Neutrophil (primary cell): ENCODE results near the gene NFE2L3.
A peak's percentile ranks its signal among the peaks of the same experiment; 100 is the strongest.

Source experiments
- H3K27ac ChIP-seq: fragments of 200-600 bp; sonication (generic); 2 replicates; pipeline ENCODE4 v1.5.1; 2016; ENCODE audit warnings: mild to moderate bottlenecking, moderate library complexity
- H3K27me3 ChIP-seq: fragments of 200-600 bp; sonication (generic); 2 replicates; pipeline ENCODE4 v1.6.0; 2016; ENCODE audit warnings: mild to moderate bottlenecking
- H3K36me3 ChIP-seq: fragments of 200-600 bp; sonication (generic); 2 replicates; pipeline ENCODE4 v1.5.1; 2017
- H3K4me1 ChIP-seq, 2 experiments: fragments of 200-600 bp in 1 of 2; sonication (generic) in 1 of 2; 1 replicate in 1 of 2; 2 replicates in 1 of 2; pipeline versions ENCODE4 v1.5.1 to v1.6.1; 2013 to 2016; ENCODE audit warnings: low read depth in 1 of 2, low read length in 1 of 2, mild to moderate bottlenecking in 1 of 2, moderate library complexity in 1 of 2; ENCODE audit not compliant: control insufficient read depth in 1 of 2, insufficient read depth in 1 of 2
- H3K4me3 ChIP-seq, 2 experiments: fragments of 200-600 bp in 1 of 2; sonication (generic) in 1 of 2; 1 replicate in 1 of 2; 2 replicates in 1 of 2; pipeline ENCODE4 v1.5.1; 2013 to 2016; ENCODE audit warnings: low read depth in 1 of 2, low read length in 1 of 2, mild to moderate bottlenecking in 1 of 2, moderate library complexity in 1 of 2
- H3K9me3 ChIP-seq: fragments of 200-600 bp; sonication (generic); 2 replicates; pipeline ENCODE4 v1.5.1; 2016
- CTCF ChIP-seq: fragments of 200-600 bp; sonication (generic); IDR thresholded peaks from 2 replicates; pipeline ENCODE4 v1.5.1; 2016; ENCODE audit warnings: antibody characterized with exemption

NFE2L3 gene

GRCh38 chr7:26197153-26198115 is 45.4 kb downstream of the NFE2L3 start:
- no peak for TF ChIP-seq CTCF
- Histone ChIP-seq H3K27me3 (no peaks in the 10 kb centered on the region), H3K36me3 (peaks cover 50% of the 10 kb centered on the region), H3K4me3 (peak overlapping the region; percentile 96 to 99), H3K27ac (peak overlapping the region; percentile 98), H3K9me3 (no peaks in the 10 kb centered on the region), H3K4me1 (peaks cover 45 to 50% of the 10 kb centered on the region in 2 experiments)

GRCh38 chr7:26198133-26198780 is 46.3 kb downstream of the NFE2L3 start:
- Histone ChIP-seq H3K27me3 (no peaks in the 10 kb centered on the region), H3K36me3 (peaks cover 42% of the 10 kb centered on the region), H3K27ac (peak overlapping the region; percentile 98), H3K9me3 (no peaks in the 10 kb centered on the region), H3K4me1 (peaks cover 51 to 52% of the 10 kb centered on the region in 2 experiments), H3K4me3 (peak overlapping the region; percentile 96 to 99)
- TF ChIP-seq CTCF, result peak; percentile 82

GRCh38 chr7:26198781-26199169 is 46.8 kb downstream of the NFE2L3 start:
- Histone ChIP-seq H3K4me3 (peak overlapping the region; percentile 96 to 99), H3K36me3 (peaks cover 36% of the 10 kb centered on the region), H3K9me3 (no peaks in the 10 kb centered on the region), H3K27me3 (no peaks in the 10 kb centered on the region), H3K27ac (peak overlapping the region; percentile 98), H3K4me1 (peaks cover 54 to 56% of the 10 kb centered on the region in 2 experiments)
- no peak for TF ChIP-seq CTCF

GRCh38 chr7:26199301-26200037 is 47.5 kb downstream of the NFE2L3 start:
- Histone ChIP-seq H3K27ac (peak overlapping the region; percentile 98), H3K4me3 (peak overlapping the region; percentile 96 to 99), H3K4me1 (peaks cover 61 to 63% of the 10 kb centered on the region in 2 experiments), H3K9me3 (no peaks in the 10 kb centered on the region), H3K27me3 (no peaks in the 10 kb centered on the region), H3K36me3 (peaks cover 29% of the 10 kb centered on the region)
- no peak for TF ChIP-seq CTCF

GRCh38 chr7:26200038-26200443 is 48.0 kb downstream of the NFE2L3 start:
- peaks cover 67 to 68% of the 10 kb centered on the region in 2 experiments for H3K4me1 ChIP-seq
- peak overlapping the region; percentile 96 to 99 for H3K4me3 ChIP-seq
- H3K36me3 ChIP-seq, result peaks cover 24% of the 10 kb centered on the region
- H3K27me3 ChIP-seq, result no peaks in the 10 kb centered on the region
- TF ChIP-seq CTCF, result no peak
- H3K27ac ChIP-seq, result peak overlapping the region; percentile 98
- no peaks in the 10 kb centered on the region for H3K9me3 ChIP-seq
